HepG2 (cell line): ENCODE results near the gene TPX2. TPM values are rescaled to one million over a fixed set of nuclear protein-coding genes. Genes with fewer than 3 reads are reported as not detected.

ENCODE experiments used
- ATM ChIP-seq: fragments of 450-650 bp; IDR thresholded peaks from 2 replicates; pipeline ENCODE4 v1.7.1; 2017; ENCODE audit warnings: mild to moderate bottlenecking, borderline replicate concordance
- CTCF ChIP-seq: sonication (generic); formaldehyde crosslinking; IDR thresholded peaks from 2 replicates; pipeline ENCODE4 v1.5.0; 2020; ENCODE audit warnings: mild to moderate bottlenecking, missing genetic modification reagents, moderate library complexity
- FOXA3 ChIP-seq: IDR thresholded peaks from 2 replicates; pipeline ENCODE4 v1.6.1; 2016; ENCODE audit warnings: missing genetic modification reagents, missing compliant biosample characterization
- FOXP4 ChIP-seq: sonication (generic); formaldehyde crosslinking; IDR thresholded peaks from 2 replicates; pipeline ENCODE4 v1.4.0; 2020; ENCODE audit warnings: missing genetic modification reagents
- GATA4 ChIP-seq: sonication (generic); IDR thresholded peaks from 2 replicates; pipeline ENCODE4 v1.6.1; 2016; ENCODE audit warnings: antibody characterized with exemption, low read depth, borderline replicate concordance
- HMG20A ChIP-seq: IDR thresholded peaks from 2 replicates; pipeline ENCODE4 v1.6.1; 2016; ENCODE audit warnings: borderline replicate concordance
- HNF1B ChIP-seq: sonication (generic); formaldehyde crosslinking; IDR thresholded peaks from 2 replicates; pipeline ENCODE4 v1.5.1; 2020; ENCODE audit warnings: mild to moderate bottlenecking, moderate library complexity, missing genetic modification reagents
- IKZF5 ChIP-seq: IDR thresholded peaks from 2 replicates; pipeline ENCODE4 v1.6.1; 2018; ENCODE audit warnings: missing genetic modification reagents, mild to moderate bottlenecking, missing compliant biosample characterization
- NR3C1 ChIP-seq: sonication (generic); formaldehyde crosslinking; IDR thresholded peaks from 2 replicates; pipeline ENCODE4 v1.4.0; 2020; ENCODE audit warnings: missing genetic modification reagents
- POLR2A ChIP-seq, 2 experiments: IDR thresholded peaks; 2 replicates each; pipeline ENCODE4 v1.6.1; 2011; ENCODE audit warnings: low read depth in 2 of 2, low read length in 2 of 2, mild to moderate bottlenecking in 1 of 2, moderate library complexity in 1 of 2; ENCODE audit not compliant: insufficient read depth in 1 of 2
- REL ChIP-seq: sonication (generic); formaldehyde crosslinking; conservative IDR thresholded peaks from 2 replicates; pipeline ENCODE4 v1.8.0; 2022; ENCODE audit warnings: mild to moderate bottlenecking, missing genetic modification reagents, moderate library complexity
- SRSF1 ChIP-seq: fragments of 200-400 bp; formaldehyde crosslinking; optimal IDR thresholded peaks from 2 replicates; pipeline ENCODE3; 2017; ENCODE audit warnings: mild to moderate bottlenecking, low read depth, low read length, moderate library complexity
- THYN1 ChIP-seq: sonication (generic); formaldehyde crosslinking; IDR thresholded peaks from 2 replicates; pipeline ENCODE4 v1.8.1; 2023; ENCODE audit warnings: low read depth, mild to moderate bottlenecking, moderate library complexity, missing genetic modification reagents, borderline replicate concordance
- TIGD3 ChIP-seq: sonication (generic); formaldehyde crosslinking; IDR thresholded peaks from 2 replicates; pipeline ENCODE4 v1.5.1; 2020; ENCODE audit warnings: mild to moderate bottlenecking, missing genetic modification reagents, borderline replicate concordance
- ZC3H13 ChIP-seq: sonication (generic); formaldehyde crosslinking; IDR thresholded peaks from 2 replicates; pipeline ENCODE4 v1.8.1; 2023; ENCODE audit warnings: mild to moderate bottlenecking, missing genetic modification reagents, moderate library complexity
- ZNF136 ChIP-seq: sonication (generic); formaldehyde crosslinking; IDR thresholded peaks from 2 replicates; pipeline ENCODE4 v1.8.1; 2022; ENCODE audit warnings: low read depth, mild to moderate bottlenecking, moderate library complexity, missing genetic modification reagents
- ZNF180 ChIP-seq: sonication (generic); formaldehyde crosslinking; IDR thresholded peaks from 2 replicates; pipeline ENCODE4 v1.4.0; 2020; ENCODE audit warnings: low read depth, missing genetic modification reagents, borderline replicate concordance
- ZNF569 ChIP-seq: sonication (generic); formaldehyde crosslinking; IDR thresholded peaks from 2 replicates; pipeline ENCODE4 v1.5.0; 2020; ENCODE audit warnings: mild to moderate bottlenecking, missing genetic modification reagents, moderate library complexity, borderline replicate concordance
- ZNF577 ChIP-seq: sonication (generic); formaldehyde crosslinking; IDR thresholded peaks from 2 replicates; pipeline ENCODE4 v1.4.0; 2020; ENCODE audit warnings: mild to moderate bottlenecking, low read depth, missing genetic modification reagents, borderline replicate concordance
- ZNF607 ChIP-seq: sonication (generic); formaldehyde crosslinking; IDR thresholded peaks from 2 replicates; pipeline ENCODE4 v1.5.1; 2020; ENCODE audit warnings: missing genetic modification reagents, mild to moderate bottlenecking, borderline replicate concordance
- ZNF781 ChIP-seq: sonication (generic); formaldehyde crosslinking; IDR thresholded peaks from 2 replicates; pipeline ENCODE4 v1.5.1; 2020; ENCODE audit warnings: borderline replicate concordance, mild to moderate bottlenecking, missing genetic modification reagents; ENCODE audit errors: not compliant biosample characterization
- polyA plus RNA-seq, 8 experiments: library from polyadenylated mRNA; depleted of rRNA in 3 of 8; stranded (reverse) in 7 of 8; unstranded in 1 of 8; fragments of >200 nt; fragmentation: Illumina TruSeq in 4 of 8; extraction: Trizol in 4 of 8; gene quantifications; 2 replicates each; pipeline versions ENCODE4 v1.2.1 to v1.2.3, GENCODE V29; 2011 to 2016; ENCODE audit warnings: low read depth in 4 of 8, missing spikeins in 1 of 8, mixed read lengths in 1 of 8; ENCODE audit not compliant: insufficient read depth in 1 of 8
- total RNA-seq, 5 experiments: library from RNA; depleted of rRNA; stranded (reverse); fragments of >200 nt; fragmentation: Illumina TruSeq; extraction: Trizol; gene quantifications; 2 replicates each; pipeline ENCODE4 v1.2.3, GENCODE V29; 2016; ENCODE audit warnings: low read depth in 1 of 5

TPX2 gene
- total and polyA plus RNA-seq, 2 of the 13 experiments (the other 11 are each of a cell fraction or from before 2014, with no cell fraction given): 34.3 to 124 TPM

GRCh38 chr20:31718952-31719643 lies 20.0 kb upstream of the TPX2 start (continued):
- TF ChIP-seq ATM (no peak), GATA4 (no peak), TIGD3 (CRISPR knock-in tag) (0 out of 2 replicates have a peak, but pooled peaks have one; percentile 43), ZNF607 (no peak), REL (no peak), HNF1B (CRISPR knock-in tag) (no peak), IKZF5 (CRISPR knock-in tag) (no peak; the same call in 1 of the 2 replicates), THYN1 (CRISPR knock-in tag) (no peak), ZNF136 (0 out of 2 replicates have a peak, but pooled peaks have one; percentile 24), ZNF180 (CRISPR knock-in tag) (no peak), HMG20A (0 out of 2 replicates have a peak, but pooled peaks have one; percentile 2), POLR2A (IDR thresholded peaks at IDR 0.05; ENCODE audit: insufficient read depth in 1 of 2, low read depth in 2 of 2, low read length in 2 of 2) (peak; percentile 32 to 46; a peak in 2 of 4 replicates), ZNF577 (CRISPR knock-in tag) (no peak), SRSF1 (no peak), ZC3H13 (CRISPR knock-in tag) (peak; percentile 84), FOXA3 (CRISPR knock-in tag) (0 out of 2 replicates have a peak, but pooled peaks have one; percentile 4), FOXP4 (CRISPR knock-in tag) (no peak), CTCF (CRISPR knock-in tag) (no peak), ZNF569 (CRISPR knock-in tag) (no peak), ZNF781 (CRISPR knock-in tag) (no peak), NR3C1 (no peak)
